SK-N-SH treated with all-trans-retinoic acid at 6 μM for 48 hours (cell line): ENCODE results near the gene HMX3.
A peak's percentile ranks its signal among the peaks of the same experiment; 100 is the strongest.

Source experiments
- ATAC-seq: fragments of 200-7000 bp; cut with Tn5 transposase; 3 replicates; pipeline ENCODE4 v1.9.1; 2020; ENCODE audit warnings: mild to moderate bottlenecking, moderate library complexity
- ARNTL ChIP-seq: fragments of 450-650 bp; formaldehyde crosslinking; IDR thresholded peaks from 2 replicates; pipeline ENCODE4 v1.5.0; 2020; ENCODE audit warnings: low read depth, mild to moderate bottlenecking, moderate library complexity, borderline replicate concordance
- CSDC2 ChIP-seq: fragments of 250-450 bp; sonication (Bioruptor Pico); IDR thresholded peaks from 2 replicates; pipeline ENCODE4 v1.5.0; 2020; ENCODE audit warnings: mild to moderate bottlenecking, moderate library complexity
- CSRNP3 ChIP-seq: fragments of 250-450 bp; sonication (Bioruptor Pico); IDR thresholded peaks from 2 replicates; pipeline ENCODE4 v1.5.1; 2021; ENCODE audit warnings: mild to moderate bottlenecking, moderate library complexity
- ESRRG ChIP-seq: fragments of 250-450 bp; sonication (Bioruptor Pico); IDR thresholded peaks from 2 replicates; pipeline ENCODE4 v1.6.1; 2021; ENCODE audit warnings: mild to moderate bottlenecking
- GLIS3 ChIP-seq: fragments of 250-450 bp; sonication (Bioruptor Pico); IDR thresholded peaks from 2 replicates; pipeline ENCODE4 v1.5.0; 2020; ENCODE audit warnings: mild to moderate bottlenecking, moderate library complexity
- ISL1 ChIP-seq: fragments of 250-450 bp; sonication (Bioruptor Pico); IDR thresholded peaks from 2 replicates; pipeline ENCODE4 v2.1.2; 2022; ENCODE audit warnings: mild to moderate bottlenecking, moderate library complexity
- OSR1 ChIP-seq: fragments of 250-450 bp; sonication (Bioruptor Pico); IDR thresholded peaks from 2 replicates; pipeline ENCODE4 v1.8.0; 2022; ENCODE audit warnings: moderate library complexity, mild to moderate bottlenecking, inconsistent platforms
- PPARA ChIP-seq: fragments of 250-450 bp; sonication (Bioruptor Pico); IDR thresholded peaks from 2 replicates; pipeline ENCODE4 v1.5.0; 2020; ENCODE audit warnings: mild to moderate bottlenecking, borderline replicate concordance
- RARB ChIP-seq: fragments of 250-450 bp; sonication (Bioruptor Pico); IDR thresholded peaks from 2 replicates; pipeline ENCODE4 v1.8.0; 2021; ENCODE audit warnings: mild to moderate bottlenecking, moderate library complexity
- SNAI2 ChIP-seq: fragments of 250-450 bp; sonication (Bioruptor Pico); IDR thresholded peaks from 2 replicates; pipeline ENCODE4 v1.5.0; 2020; ENCODE audit warnings: mild to moderate bottlenecking, moderate library complexity
- TCF4 ChIP-seq: fragments of 250-450 bp; sonication (Bioruptor Pico); IDR thresholded peaks from 2 replicates; pipeline ENCODE4 v1.8.0; 2021; ENCODE audit warnings: mild to moderate bottlenecking, moderate library complexity, borderline replicate concordance
- TOX ChIP-seq: fragments of 250-450 bp; sonication (Bioruptor Pico); IDR thresholded peaks from 2 replicates; pipeline ENCODE4 v1.8.0; 2021; ENCODE audit warnings: mild to moderate bottlenecking, moderate library complexity, borderline replicate concordance
- TSHZ2 ChIP-seq: fragments of 250-450 bp; sonication (Bioruptor Pico); IDR thresholded peaks from 2 replicates; pipeline ENCODE4 v1.5.0; 2020; ENCODE audit warnings: mild to moderate bottlenecking, moderate library complexity
- ZFP3 ChIP-seq: fragments of 250-450 bp; sonication (Bioruptor Pico); IDR thresholded peaks from 2 replicates; pipeline ENCODE4 v1.5.0; 2020; ENCODE audit warnings: mild to moderate bottlenecking, moderate library complexity
- ZNF565 ChIP-seq: fragments of 450-650 bp; formaldehyde crosslinking; conservative IDR thresholded peaks from 2 replicates; pipeline ENCODE4 v1.5.0; 2020; ENCODE audit warnings: low read depth, mild to moderate bottlenecking, moderate library complexity
- ZNF70 ChIP-seq: fragments of 450-650 bp; formaldehyde crosslinking; IDR thresholded peaks from 2 replicates; pipeline ENCODE4 v1.5.0; 2020; ENCODE audit warnings: mild to moderate bottlenecking, moderate library complexity
- ZNF8 ChIP-seq: fragments of 450-650 bp; formaldehyde crosslinking; IDR thresholded peaks from 2 replicates; pipeline ENCODE4 v1.5.0; 2020; ENCODE audit warnings: mild to moderate bottlenecking, moderate library complexity
- TF ChIP-seq, protein P1 (sequence below): fragments of 250-450 bp; sonication (Bioruptor Pico); IDR thresholded peaks from 2 replicates; pipeline ENCODE4 v1.5.1; 2020; ENCODE audit warnings: low read depth, mild to moderate bottlenecking, moderate library complexity
- TF ChIP-seq, protein P2 (sequence below): fragments of 250-450 bp; sonication (Bioruptor Pico); IDR thresholded peaks from 2 replicates; pipeline ENCODE4 v1.8.0; 2021; ENCODE audit warnings: low read depth, mild to moderate bottlenecking, moderate library complexity, borderline replicate concordance

Gene HMX3

GRCh38 chr10:123156078-123156477 lies 20.3 kb downstream of the HMX3 start (continued):
- TF ChIP-seq TSHZ2 (CRISPR knock-in tag): no peak
- TF ChIP-seq OSR1: no peak
- no peak for TF ChIP-seq ARNTL (CRISPR knock-in tag)
- no peak for TF ChIP-seq ZFP3

- ATAC-seq: peak; percentile 7; the same call in 1 of the 3 replicates
- no peak for TF ChIP-seq GLIS3 (CRISPR knock-in tag)
- TF ChIP-seq ESRRG (CRISPR knock-in tag): no peak
- no peak for TF ChIP-seq TOX (CRISPR knock-in tag)
- TF ChIP-seq ISL1 (CRISPR knock-in tag): no peak
- TF ChIP-seq RARB (CRISPR knock-in tag): no peak
- TF ChIP-seq ZNF565 (CRISPR knock-in tag): no peak
- TF ChIP-seq, protein P1, sequence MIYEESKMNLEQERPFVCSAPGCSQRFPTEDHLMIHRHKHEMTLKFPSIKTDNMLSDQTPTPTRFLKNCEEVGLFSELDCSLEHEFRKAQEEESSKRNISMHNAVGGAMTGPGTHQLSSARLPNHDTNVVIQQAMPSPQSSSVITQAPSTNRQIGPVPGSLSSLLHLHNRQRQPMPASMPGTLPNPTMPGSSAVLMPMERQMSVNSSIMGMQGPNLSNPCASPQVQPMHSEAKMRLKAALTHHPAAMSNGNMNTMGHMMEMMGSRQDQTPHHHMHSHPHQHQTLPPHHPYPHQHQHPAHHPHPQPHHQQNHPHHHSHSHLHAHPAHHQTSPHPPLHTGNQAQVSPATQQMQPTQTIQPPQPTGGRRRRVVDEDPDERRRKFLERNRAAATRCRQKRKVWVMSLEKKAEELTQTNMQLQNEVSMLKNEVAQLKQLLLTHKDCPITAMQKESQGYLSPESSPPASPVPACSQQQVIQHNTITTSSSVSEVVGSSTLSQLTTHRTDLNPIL: no peak
- no peak for TF ChIP-seq ZNF70 (CRISPR knock-in tag)
- no peak for TF ChIP-seq CSDC2 (CRISPR knock-in tag)
- TF ChIP-seq, protein P2, sequence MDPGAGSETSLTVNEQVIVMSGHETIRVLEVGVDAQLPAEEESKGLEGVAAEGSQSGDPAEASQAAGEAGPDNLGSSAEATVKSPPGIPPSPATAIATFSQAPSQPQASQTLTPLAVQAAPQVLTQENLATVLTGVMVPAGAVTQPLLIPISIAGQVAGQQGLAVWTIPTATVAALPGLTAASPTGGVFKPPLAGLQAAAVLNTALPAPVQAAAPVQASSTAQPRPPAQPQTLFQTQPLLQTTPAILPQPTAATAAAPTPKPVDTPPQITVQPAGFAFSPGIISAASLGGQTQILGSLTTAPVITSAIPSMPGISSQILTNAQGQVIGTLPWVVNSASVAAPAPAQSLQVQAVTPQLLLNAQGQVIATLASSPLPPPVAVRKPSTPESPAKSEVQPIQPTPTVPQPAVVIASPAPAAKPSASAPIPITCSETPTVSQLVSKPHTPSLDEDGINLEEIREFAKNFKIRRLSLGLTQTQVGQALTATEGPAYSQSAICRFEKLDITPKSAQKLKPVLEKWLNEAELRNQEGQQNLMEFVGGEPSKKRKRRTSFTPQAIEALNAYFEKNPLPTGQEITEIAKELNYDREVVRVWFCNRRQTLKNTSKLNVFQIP (CRISPR knock-in tag): no peak
- no peak for TF ChIP-seq ARNTL (CRISPR knock-in tag)
These were observed 21.4 kb downstream of the HMX3 start for GRCh38 chr10:123157210-123157609.

GRCh38 chr10:123158682-123159081 lies 22.9 kb downstream of the HMX3 start:
- TF ChIP-seq, protein P1: no peak
- TF ChIP-seq TOX (CRISPR knock-in tag): no peak
- TF ChIP-seq ZNF8 (CRISPR knock-in tag): no peak
- TF ChIP-seq ARNTL (CRISPR knock-in tag): no peak
- no peak for TF ChIP-seq TCF4 (CRISPR knock-in tag)
- TF ChIP-seq ZFP3: no peak
- TF ChIP-seq PPARA (CRISPR knock-in tag): no peak
- no peak for TF ChIP-seq SNAI2
- no peak for TF ChIP-seq CSRNP3
- TF ChIP-seq RARB (CRISPR knock-in tag): no peak
- TF ChIP-seq ZNF565 (CRISPR knock-in tag): no peak
- TF ChIP-seq TSHZ2 (CRISPR knock-in tag): no peak
- ATAC-seq: no peak
